Stomach (tissue), 9 donors: ENCODE results near the gene REXO1. TPM values are rescaled to one million over a fixed set of nuclear protein-coding genes. Genes with fewer than 3 reads are reported as not detected.

Experiments
- DNase-seq, 2 donors: peaks; one replicate each; pipeline versions ENCODE4 v3.0.0 to v3.0.0-alpha.2; 2013 to 2019
- H3K27ac ChIP-seq, 5 donors: fragments of 200-600 bp in 4 of 5; sonication (generic) in 4 of 5; one replicate each; pipeline ENCODE4 v1.5.1; 2013 to 2019; ENCODE audit warnings: mild to moderate bottlenecking in 1 of 5, moderate library complexity in 1 of 5
- H3K27me3 ChIP-seq, 3 donors: fragments of 200-600 bp; sonication (generic); one replicate each; pipeline ENCODE4 v1.5.1; 2017 to 2019; ENCODE audit warnings: mixed run types in 1 of 3
- H3K36me3 ChIP-seq, 4 donors: fragments of 200-600 bp; sonication (generic); 1 replicate in 3 of 4; 2 replicates in 1 of 4; pipeline ENCODE4 v1.5.1; 2016 to 2019
- H3K4me1 ChIP-seq, 4 donors: fragments of 200-600 bp; sonication (generic); one replicate each; pipeline ENCODE4 v1.5.1; 2016 to 2019
- H3K4me3 ChIP-seq, 4 donors: fragments of 200-600 bp; sonication (generic) in 3 of 4; one replicate each; pipeline ENCODE4 v1.5.1; 2016 to 2019; ENCODE audit warnings: mild to moderate bottlenecking in 1 of 4
- H3K9me3 ChIP-seq, 4 donors: fragments of 200-600 bp; sonication (generic); one replicate each; pipeline ENCODE4 v1.5.1; 2016 to 2019
- EP300 ChIP-seq: sonication (generic); formaldehyde crosslinking; IDR thresholded peaks from one replicate; pipeline ENCODE4 v1.6.1; 2017; ENCODE audit warnings: antibody characterized with exemption
- POLR2A ChIP-seq, 4 donors: fragments of 450-650 bp; IDR thresholded peaks; one replicate each; pipeline ENCODE4 v1.6.1; 2016; ENCODE audit warnings: antibody characterized with exemption in 4 of 4, control low read depth in 2 of 4, mild to moderate bottlenecking in 1 of 4, moderate library complexity in 1 of 4
- POLR2AphosphoS5 ChIP-seq, 3 donors: sonication (generic); formaldehyde crosslinking; IDR thresholded peaks; one replicate each; pipeline ENCODE4 v1.6.1; 2016; ENCODE audit warnings: antibody characterized with exemption in 3 of 3
- WGBS, 5 donors: extraction: QIAGEN DNeasy Blood & Tissue Kit in 3 of 5; methylation state at CpG; one replicate each; pipeline versions ENCODE4 v1.1.5 to v1.1.7; 2013 to 2018; 5-methylcytosine and 5-hydroxymethylcytosine counted together
- intact Hi-C: fragments of 100-400 bp; cut with DNase I; formaldehyde crosslinking; loops from one replicate; pipeline ENCODE4 v1.15.1; 2023; ENCODE audit warnings: low total_unique reads
- polyA plus RNA-seq, 3 donors: library from polyadenylated mRNA; stranded (reverse); fragments of 200-250 nt; gene quantifications; one replicate each; pipeline ENCODE4 v1.2.3, GENCODE V29; 2013
- total RNA-seq, 5 donors: library from RNA; depleted of rRNA; stranded (reverse); fragments of >200 nt; gene quantifications; one replicate each; pipeline versions ENCODE4 v1.1.0 to v1.2.3, GENCODE V29; 2014 to 2016
- TF ChIP-seq, protein P1 (sequence below), 7 experiments: fragments of 450-650 bp in 4 of 7; fragments of 200-600 bp in 3 of 7; sonication (generic) in 3 of 7; IDR thresholded peaks; one replicate each; pipeline ENCODE4 v1.5.1; 2016 to 2019; ENCODE audit warnings: antibody characterized with exemption in 7 of 7, control low read depth in 2 of 7, mild to moderate bottlenecking in 1 of 7
- donor health status: healthy with polysubstance abuse.
- donor health status: Bipolar disorder and iron deficiency.
- donor health status: healthy.

REXO1 gene
- total and polyA plus RNA-seq, 8 donors: 10.1 to 164 (median 15.6) TPM

DNA sequence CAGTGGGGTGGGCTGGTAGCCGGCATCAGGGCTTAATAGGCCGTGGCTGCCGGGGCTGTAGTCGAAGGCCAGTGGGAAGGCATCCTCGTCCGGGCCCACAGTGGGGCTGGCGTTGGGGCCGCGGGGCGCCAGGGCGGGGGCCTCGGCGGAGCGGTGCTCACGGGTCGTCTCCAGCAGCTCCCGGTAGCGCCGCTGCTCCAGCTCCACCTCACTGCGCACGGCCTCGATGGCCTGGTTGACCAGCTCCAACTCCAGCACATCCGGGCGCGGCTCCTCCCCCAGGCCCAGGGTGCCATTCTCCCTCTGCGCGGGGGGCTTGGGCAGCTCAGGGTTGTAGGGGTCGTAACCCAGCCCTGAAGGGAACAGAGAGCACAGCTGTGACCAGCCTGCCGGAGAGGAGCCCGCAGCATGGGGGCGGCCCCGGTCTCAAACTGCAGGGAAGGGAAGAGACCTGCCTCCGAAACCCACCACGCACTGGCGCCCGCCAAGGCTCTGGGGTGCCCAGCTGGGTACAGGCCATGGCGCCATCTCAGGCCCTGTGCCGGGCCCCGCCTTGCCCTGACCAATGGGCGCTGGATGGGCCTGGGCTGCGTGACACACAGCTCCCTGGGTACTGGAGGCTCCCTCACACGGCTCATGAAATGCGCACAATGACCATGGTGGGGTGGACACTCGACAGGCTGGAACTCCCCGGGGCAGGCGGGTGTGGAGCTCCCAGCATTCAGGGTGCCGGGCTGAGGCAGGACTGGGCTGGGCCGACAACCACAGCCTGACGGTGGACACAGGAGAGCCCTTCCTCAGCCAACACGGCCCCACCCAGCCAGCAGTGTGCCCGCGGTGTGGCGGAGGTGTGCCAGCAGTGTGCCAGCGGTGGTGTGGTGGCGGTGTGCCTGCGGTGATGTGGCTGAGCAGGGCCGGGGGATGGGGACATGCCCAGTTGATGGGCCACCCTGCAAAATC, 19.7 kb downstream of the REXO1 start:
- no peak overlapping the region for H3K4me3 ChIP-seq
- peaks cover 30 to 80% (median 70%) of the 10 kb centered on the region in 4 donors for H3K36me3 ChIP-seq
- DNase-seq: no peak
- H3K9me3 ChIP-seq: no peaks in the 10 kb centered on the region
- no peak overlapping the region for H3K27ac ChIP-seq
- intact Hi-C loops: loop anchor here (10.0 kb wide), 1 partner anchor 274 kb away; no protein-coding TSS in a partner anchor
- 87 to 96% (median 90%) methylated on average over 14 to 57 of the region's 57 CpGs for WGBS, 5 donors
- H3K4me1 ChIP-seq: peaks cover 9 to 42% (median 27%) of the 10 kb centered on the region in 4 donors
- no peaks in the 10 kb centered on the region for H3K27me3 ChIP-seq
- TF ChIP-seq EP300: no peak
- no peak for TF ChIP-seq POLR2A (IDR thresholded peaks at IDR 0.05)
- no peak for TF ChIP-seq POLR2AphosphoS5 (IDR thresholded peaks at IDR 0.05)
- TF ChIP-seq, protein P1, sequence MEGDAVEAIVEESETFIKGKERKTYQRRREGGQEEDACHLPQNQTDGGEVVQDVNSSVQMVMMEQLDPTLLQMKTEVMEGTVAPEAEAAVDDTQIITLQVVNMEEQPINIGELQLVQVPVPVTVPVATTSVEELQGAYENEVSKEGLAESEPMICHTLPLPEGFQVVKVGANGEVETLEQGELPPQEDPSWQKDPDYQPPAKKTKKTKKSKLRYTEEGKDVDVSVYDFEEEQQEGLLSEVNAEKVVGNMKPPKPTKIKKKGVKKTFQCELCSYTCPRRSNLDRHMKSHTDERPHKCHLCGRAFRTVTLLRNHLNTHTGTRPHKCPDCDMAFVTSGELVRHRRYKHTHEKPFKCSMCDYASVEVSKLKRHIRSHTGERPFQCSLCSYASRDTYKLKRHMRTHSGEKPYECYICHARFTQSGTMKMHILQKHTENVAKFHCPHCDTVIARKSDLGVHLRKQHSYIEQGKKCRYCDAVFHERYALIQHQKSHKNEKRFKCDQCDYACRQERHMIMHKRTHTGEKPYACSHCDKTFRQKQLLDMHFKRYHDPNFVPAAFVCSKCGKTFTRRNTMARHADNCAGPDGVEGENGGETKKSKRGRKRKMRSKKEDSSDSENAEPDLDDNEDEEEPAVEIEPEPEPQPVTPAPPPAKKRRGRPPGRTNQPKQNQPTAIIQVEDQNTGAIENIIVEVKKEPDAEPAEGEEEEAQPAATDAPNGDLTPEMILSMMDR (IDR thresholded peaks at IDR 0.05): no peak

DNA sequence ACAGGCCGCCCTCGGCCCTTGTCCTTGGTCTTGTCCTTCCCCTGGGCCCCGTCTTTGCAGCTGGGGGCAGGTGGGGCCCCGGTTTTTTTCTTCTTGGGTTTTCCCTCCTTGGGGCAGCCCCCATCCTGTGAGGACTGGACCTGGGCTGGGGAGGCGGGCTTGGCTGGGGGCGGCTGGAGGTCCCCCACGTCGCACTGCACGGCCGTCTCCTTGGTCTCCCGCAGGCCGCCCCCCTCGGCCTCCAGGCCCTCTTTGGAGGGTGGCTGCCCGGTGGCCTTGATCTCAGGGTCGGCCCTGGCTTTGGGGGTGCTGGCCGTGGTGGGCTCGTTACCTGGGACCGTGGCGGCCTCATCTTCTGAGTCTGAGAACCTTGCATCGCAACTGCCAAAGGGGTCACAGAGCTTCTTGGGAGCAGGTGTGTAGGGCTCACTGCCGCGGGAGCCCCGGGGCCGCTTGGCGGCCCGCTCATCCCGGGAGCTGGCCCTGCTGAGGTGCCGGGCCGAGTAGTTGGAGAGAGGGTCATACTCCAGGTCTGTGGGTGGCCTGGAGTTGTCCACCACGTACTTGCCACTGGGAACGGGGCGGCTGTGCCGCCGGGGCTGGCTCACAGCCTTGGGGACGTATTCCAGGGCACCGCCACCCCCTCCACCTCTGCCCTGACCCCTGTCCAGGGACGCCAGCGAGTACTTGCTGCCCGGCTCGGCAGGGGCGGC, 20.6 kb downstream of the REXO1 start:
- Histone ChIP-seq H3K4me3 (no peak overlapping the region), H3K27ac (no peak overlapping the region), H3K36me3 (peaks cover 33 to 88% (median 78%) of the 10 kb centered on the region in 4 donors), H3K9me3 (no peaks in the 10 kb centered on the region), H3K27me3 (no peaks in the 10 kb centered on the region), H3K4me1 (peaks cover 9 to 36% (median 23%) of the 10 kb centered on the region in 4 donors)
- WGBS, 5 donors: 90 to 97% (median 94%) methylated on average over 20 to 41 of the region's 41 CpGs
- no peak for DNase-seq
- TF ChIP-seq POLR2A (IDR thresholded peaks at IDR 0.05) (no peak), POLR2AphosphoS5 (IDR thresholded peaks at IDR 0.05) (no peak), EP300 (no peak)
- TF ChIP-seq, protein P1 (IDR thresholded peaks at IDR 0.05): no peak
- intact Hi-C loops: loop anchor here (10.0 kb wide), 1 partner anchor 273 kb away; no protein-coding TSS in a partner anchor

DNA sequence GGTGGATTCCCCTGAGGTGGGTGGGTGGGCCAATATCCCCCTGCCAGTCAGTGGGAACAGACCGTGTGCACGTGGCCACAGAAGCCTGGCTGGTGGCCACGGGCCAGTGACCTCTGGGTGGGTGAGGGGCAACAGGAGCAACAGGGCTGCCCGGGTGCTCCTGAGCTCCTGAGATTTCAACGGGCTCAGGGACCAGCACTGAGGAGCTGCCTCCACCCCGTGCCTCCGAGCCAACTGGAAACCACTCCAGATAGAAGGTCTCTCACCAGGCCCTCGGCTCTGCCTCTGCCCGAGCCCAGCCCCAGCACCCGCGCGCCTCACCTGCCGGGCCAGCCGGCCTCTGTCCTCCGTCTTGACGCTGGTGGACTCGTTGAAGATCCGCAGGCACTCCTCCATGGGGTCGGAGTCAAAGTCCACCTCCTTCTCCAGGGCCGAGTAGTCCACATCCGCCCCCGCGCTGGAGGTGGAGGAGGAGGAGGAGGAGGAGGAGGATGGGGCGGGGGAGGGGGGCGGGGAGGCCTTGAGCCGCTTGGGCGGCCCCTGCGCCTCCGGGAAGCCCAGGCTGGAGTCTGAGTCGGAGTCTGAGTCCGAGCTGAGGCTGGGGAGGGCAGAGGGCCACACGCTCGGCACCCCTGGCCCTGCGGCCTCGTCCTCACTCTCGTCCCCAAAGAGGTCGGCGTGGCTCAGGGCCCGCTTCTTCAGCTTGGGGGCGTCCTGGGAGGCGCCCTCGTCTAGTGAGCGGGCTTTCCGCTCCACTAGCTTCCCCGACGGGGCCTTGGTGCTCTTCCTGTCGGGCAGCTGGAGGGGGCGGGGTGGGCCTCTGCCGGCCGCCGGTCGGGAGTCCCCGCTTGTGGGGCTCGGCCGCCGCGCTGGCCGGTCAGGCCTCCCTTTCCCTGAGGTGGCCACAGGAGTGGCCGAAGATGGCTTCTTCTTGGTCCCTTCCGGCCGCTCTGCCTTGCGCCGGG, 21.4 kb downstream of the REXO1 start:
- H3K27ac ChIP-seq: no peak overlapping the region
- intact Hi-C loops: loop anchor here (10.0 kb wide), 1 partner anchor 272 kb away; no protein-coding TSS in a partner anchor
- H3K4me1 ChIP-seq: peaks cover 9 to 36% (median 23%) of the 10 kb centered on the region in 4 donors
- peaks cover 37 to 91% (median 81%) of the 10 kb centered on the region in 4 donors for H3K36me3 ChIP-seq
- TF ChIP-seq POLR2AphosphoS5 (IDR thresholded peaks at IDR 0.05): no peak
- TF ChIP-seq EP300: no peak
- TF ChIP-seq, protein P1 (IDR thresholded peaks at IDR 0.05): no peak
- TF ChIP-seq POLR2A (IDR thresholded peaks at IDR 0.05): no peak
- H3K9me3 ChIP-seq: no peaks in the 10 kb centered on the region
- no peaks in the 10 kb centered on the region for H3K27me3 ChIP-seq
- WGBS, 5 donors: 65 to 77% (median 69%) methylated on average over 27 to 63 of the region's 63 CpGs
- no peak overlapping the region for H3K4me3 ChIP-seq
- peak in 1 of 2 donors; percentile 47 for DNase-seq
